HepG2 (cell line): ENCODE data around the gene RSPH9. TPM values are rescaled to one million over a fixed set of nuclear protein-coding genes. Genes with fewer than 3 reads are reported as not detected.

Experiments
- CREM ChIP-seq, 2 experiments: sonication (generic) in 1 of 2; formaldehyde crosslinking in 1 of 2; IDR thresholded peaks; 2 replicates each; pipeline versions ENCODE4 v1.4.0 to v1.6.1; 2016 to 2020; ENCODE audit warnings: antibody characterized with exemption in 1 of 2, mild to moderate bottlenecking in 1 of 2, missing genetic modification reagents in 1 of 2
- ELK4 ChIP-seq: sonication (generic); formaldehyde crosslinking; IDR thresholded peaks from 2 replicates; pipeline ENCODE4 v1.9.0; 2021; ENCODE audit warnings: missing genetic modification reagents, borderline replicate concordance
- HNF1A ChIP-seq, 2 experiments: sonication (generic) in 1 of 2; formaldehyde crosslinking in 1 of 2; IDR thresholded peaks; 2 replicates each; pipeline versions ENCODE4 v1.4.0 to v1.6.1; 2016 to 2020; ENCODE audit warnings: borderline replicate concordance in 1 of 2, low read depth in 1 of 2, mild to moderate bottlenecking in 1 of 2, missing genetic modification reagents in 1 of 2
- HNRNPK ChIP-seq: fragments of 200-400 bp; formaldehyde crosslinking; IDR thresholded peaks from 2 replicates; pipeline ENCODE4 v1.6.1; 2018; ENCODE audit warnings: low read length, low read depth, moderate library complexity, mild to moderate bottlenecking; ENCODE audit not compliant: poor library complexity, severe bottlenecking
- MXD3 ChIP-seq: IDR thresholded peaks from 2 replicates; pipeline ENCODE4 v1.6.1; 2016; ENCODE audit warnings: mild to moderate bottlenecking, missing biosample characterization, missing genetic modification reagents
- NR0B2 ChIP-seq: sonication (generic); formaldehyde crosslinking; IDR thresholded peaks from 2 replicates; pipeline ENCODE4 v1.4.0; 2020; ENCODE audit warnings: mild to moderate bottlenecking, missing genetic modification reagents
- NRL ChIP-seq: sonication (generic); formaldehyde crosslinking; IDR thresholded peaks from 2 replicates; pipeline ENCODE4 v1.5.0; 2020; ENCODE audit warnings: missing genetic modification reagents, mild to moderate bottlenecking, moderate library complexity, borderline replicate concordance
- RFXAP ChIP-seq: sonication (generic); formaldehyde crosslinking; IDR thresholded peaks from 2 replicates; pipeline ENCODE4 v1.4.0; 2020; ENCODE audit warnings: missing genetic modification reagents, borderline replicate concordance
- SNRNP70 ChIP-seq: fragments of 200-400 bp; formaldehyde crosslinking; IDR thresholded peaks from 2 replicates; pipeline ENCODE4 v1.6.1; 2017; ENCODE audit warnings: mild to moderate bottlenecking, low read depth, low read length, moderate library complexity
- ZBTB8A ChIP-seq: sonication (generic); formaldehyde crosslinking; IDR thresholded peaks from 2 replicates; pipeline ENCODE4 v1.4.0; 2020; ENCODE audit warnings: mild to moderate bottlenecking, low read depth, missing genetic modification reagents, borderline replicate concordance
- ZFP37 ChIP-seq: sonication (generic); formaldehyde crosslinking; IDR thresholded peaks from 2 replicates; pipeline ENCODE4 v1.4.0; 2020; ENCODE audit warnings: missing genetic modification reagents, borderline replicate concordance
- ZNF280D ChIP-seq: sonication (generic); formaldehyde crosslinking; IDR thresholded peaks from 2 replicates; pipeline ENCODE4 v1.5.1; 2020; ENCODE audit warnings: mild to moderate bottlenecking, missing genetic modification reagents
- ZNF326 ChIP-seq: sonication (generic); formaldehyde crosslinking; IDR thresholded peaks from 2 replicates; pipeline ENCODE4 v1.4.0; 2020; ENCODE audit warnings: missing genetic modification reagents, borderline replicate concordance
- ZNF33A ChIP-seq: sonication (generic); formaldehyde crosslinking; IDR thresholded peaks from 2 replicates; pipeline ENCODE4 v1.5.1; 2020; ENCODE audit warnings: missing genetic modification reagents, mild to moderate bottlenecking, moderate library complexity, borderline replicate concordance
- ZNF383 ChIP-seq: sonication (generic); formaldehyde crosslinking; IDR thresholded peaks from 2 replicates; pipeline ENCODE4 v1.4.0; 2020; ENCODE audit warnings: missing genetic modification reagents, mild to moderate bottlenecking, borderline replicate concordance
- ZNF883 ChIP-seq: sonication (generic); formaldehyde crosslinking; IDR thresholded peaks from 2 replicates; pipeline ENCODE4 v1.5.1; 2020; ENCODE audit warnings: mild to moderate bottlenecking, missing genetic modification reagents; ENCODE audit errors: not compliant biosample characterization
- polyA plus RNA-seq, 8 experiments: library from polyadenylated mRNA; depleted of rRNA in 3 of 8; stranded (reverse) in 7 of 8; unstranded in 1 of 8; fragments of >200 nt; fragmentation: Illumina TruSeq in 4 of 8; extraction: Trizol in 4 of 8; gene quantifications; 2 replicates each; pipeline versions ENCODE4 v1.2.1 to v1.2.3, GENCODE V29; 2011 to 2016; ENCODE audit warnings: low read depth in 4 of 8, missing spikeins in 1 of 8, mixed read lengths in 1 of 8; ENCODE audit not compliant: insufficient read depth in 1 of 8
- total RNA-seq, 5 experiments: library from RNA; depleted of rRNA; stranded (reverse); fragments of >200 nt; fragmentation: Illumina TruSeq; extraction: Trizol; gene quantifications; 2 replicates each; pipeline ENCODE4 v1.2.3, GENCODE V29; 2016; ENCODE audit warnings: low read depth in 1 of 5

The RSPH9 gene
- total and polyA plus RNA-seq, 2 of the 13 experiments (the other 11 are each of a cell fraction or from before 2014, with no cell fraction given), result 0.04 TPM; not detected in 1

- TF ChIP-seq HNF1A (IDR thresholded peaks at IDR 0.05; ENCODE audit: low read depth), result 0 out of 2 replicates have a peak, but pooled peaks have one; percentile 15
- peak; percentile 34; the same call in 1 of the 2 replicates for TF ChIP-seq HNF1A (CRISPR knock-in tag; IDR thresholded peaks at IDR 0.05; ENCODE audit: borderline replicate concordance)
- no peak for TF ChIP-seq HNRNPK
- peak; percentile 73; the same call in 1 of the 2 replicates for TF ChIP-seq ELK4 (CRISPR knock-in tag)
- TF ChIP-seq ZNF33A (CRISPR knock-in tag), result peak; percentile 75; the same call in 1 of the 2 replicates
- peak; percentile 79 for TF ChIP-seq ZNF883 (CRISPR knock-in tag)
- TF ChIP-seq MXD3 (CRISPR knock-in tag), result peak; percentile 81
- no peak for TF ChIP-seq SNRNP70
- TF ChIP-seq ZNF326 (CRISPR knock-in tag), result no peak
- 0 out of 2 replicates have a peak, but pooled peaks have one; percentile 48 for TF ChIP-seq ZFP37
- TF ChIP-seq NRL, result peak; percentile 98
- TF ChIP-seq ZNF383, result no peak
- no peak for TF ChIP-seq ZNF280D
- no peak for TF ChIP-seq ZBTB8A
- TF ChIP-seq NR0B2 (CRISPR knock-in tag), result peak; percentile 78
- TF ChIP-seq CREM (IDR thresholded peaks at IDR 0.05), result peak; percentile 71; the same call in 1 of the 2 replicates
- TF ChIP-seq CREM (CRISPR knock-in tag; IDR thresholded peaks at IDR 0.05), result no peak
- TF ChIP-seq RFXAP (CRISPR knock-in tag), result 0 out of 2 replicates have a peak, but pooled peaks have one; percentile 77
Observed at GRCh38 chr6:43635387-43636307, 9.2 kb upstream of the RSPH9 start, which contains the start of gene MAD2L1BP (continued).
